NAMALWA (cell line): Measurements from ENCODE around the gene ADSS2.
A peak's percentile ranks its signal among the peaks of the same experiment; 100 is the strongest.
"Not testable (repeated sequence)": the region's sequence is repeated elsewhere in the genome, so short reads cannot be mapped to it uniquely, and the experiment has no call there.

Experiments
- DNase-seq: peaks from one replicate; pipeline ENCODE4 v3.0.0-alpha.2; 2015; ENCODE audit warnings: low spot score

ADSS2 gene

DNA sequence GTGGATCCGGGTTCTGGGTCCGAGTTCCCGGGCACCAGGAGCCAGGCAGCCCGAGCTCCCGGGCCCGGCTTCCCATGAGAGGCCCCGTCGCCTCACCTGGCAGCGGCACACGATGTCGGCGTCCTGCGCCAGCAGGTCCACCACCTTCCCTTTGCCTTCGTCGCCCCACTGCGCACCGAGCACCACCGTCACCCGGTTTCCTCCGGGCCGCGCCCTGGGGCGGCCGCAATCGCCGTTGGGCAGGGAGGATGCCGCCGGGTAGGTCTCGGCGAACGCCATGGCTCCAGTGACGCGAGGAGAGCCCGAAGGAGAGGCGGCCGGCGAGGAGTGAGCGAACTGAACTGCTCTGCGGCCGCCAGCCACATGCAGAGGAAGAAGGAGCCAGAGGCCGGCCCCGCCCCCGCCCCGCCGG lies at the start of gene ADSS2:
Gene ADSS2, minus strand, starts transcription at position 371 of the 412 bp plus-strand sequence. Its CDS starts 92 bp downstream, at position 279.
- DNase-seq: no peak

DNA sequence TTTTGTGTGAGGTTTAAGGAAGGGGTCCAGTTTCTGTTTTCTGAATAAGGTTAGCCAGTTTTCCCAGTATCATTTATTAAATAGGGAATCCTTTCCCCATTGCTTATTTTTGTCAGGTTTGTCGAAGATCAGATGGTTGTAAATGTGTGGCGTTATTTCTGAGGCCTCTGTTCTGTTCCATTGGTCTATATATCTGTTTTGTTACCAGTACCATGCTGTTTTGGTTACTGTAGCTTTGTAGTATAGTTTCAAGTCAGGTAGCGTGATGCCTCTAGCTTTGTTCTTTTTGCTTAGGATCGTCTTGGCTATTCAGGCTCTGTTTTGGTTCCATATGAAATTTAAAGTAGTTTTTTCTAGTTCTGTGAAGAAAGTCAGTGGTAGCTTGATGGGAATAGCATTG lies 48.8 kb upstream of the ADSS2 start:
- DNase-seq: not testable (repeated sequence)

DNA sequence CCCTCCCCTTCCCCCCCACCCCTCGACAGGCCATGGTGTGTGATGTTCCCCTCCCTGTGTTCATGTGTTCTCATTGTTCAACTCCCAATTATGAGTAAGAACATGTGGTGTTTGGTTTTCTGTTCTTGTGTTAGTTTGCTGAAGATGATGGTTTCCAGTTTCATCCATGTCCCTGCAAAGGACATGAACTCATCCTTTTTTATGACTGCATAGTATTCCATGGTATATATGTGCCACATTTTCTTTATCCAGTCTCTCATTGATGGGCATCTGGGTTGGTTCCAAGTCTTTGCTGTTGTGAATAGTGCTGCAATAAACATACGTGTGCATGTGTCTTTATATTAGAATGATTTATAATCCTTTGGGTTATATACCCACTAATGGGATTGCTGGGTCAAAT lies 47.8 kb upstream of the ADSS2 start:
- DNase-seq: not testable (repeated sequence)

DNA sequence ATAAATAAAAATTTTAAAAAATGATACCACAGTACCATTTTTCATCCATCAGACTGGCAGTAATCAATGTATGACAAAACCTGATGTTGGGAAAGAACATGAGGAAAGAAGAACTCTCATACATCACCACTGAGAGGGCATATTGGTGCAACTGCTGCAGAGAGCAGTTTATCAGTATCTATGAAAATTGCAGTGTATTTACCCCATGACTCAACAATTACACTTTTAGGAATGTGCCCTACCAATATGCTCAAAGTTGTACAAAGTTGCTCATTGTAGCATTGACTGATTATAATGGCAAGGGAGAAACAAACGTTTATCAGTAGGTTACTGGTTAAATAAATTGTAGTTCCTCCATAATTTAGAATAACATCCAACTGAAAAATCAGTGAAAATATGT lies 46.1 kb upstream of the ADSS2 start:
- no peak for DNase-seq

GRCh38 chr1:244496186-244496585 lies 44.5 kb upstream of the ADSS2 start:
- DNase-seq: no peak

DNA sequence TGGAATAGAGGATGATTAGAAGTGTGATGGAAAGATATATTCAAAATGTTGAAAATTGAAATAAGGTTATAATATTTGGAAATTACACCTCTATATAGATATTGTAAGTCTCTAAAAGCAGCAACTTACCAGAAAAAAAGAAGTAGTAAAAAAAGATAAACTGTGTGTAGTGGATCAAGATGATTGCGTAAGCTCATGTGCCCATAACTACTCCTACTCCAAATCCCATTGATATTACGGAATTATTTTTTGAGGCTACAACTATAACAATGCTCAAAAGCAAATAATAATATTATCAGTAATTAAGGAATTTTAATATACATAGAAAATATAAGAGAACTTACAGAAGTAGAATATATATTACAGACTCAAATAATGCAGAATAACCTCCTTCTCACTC lies 42.9 kb upstream of the ADSS2 start:
- DNase-seq: no peak

DNA sequence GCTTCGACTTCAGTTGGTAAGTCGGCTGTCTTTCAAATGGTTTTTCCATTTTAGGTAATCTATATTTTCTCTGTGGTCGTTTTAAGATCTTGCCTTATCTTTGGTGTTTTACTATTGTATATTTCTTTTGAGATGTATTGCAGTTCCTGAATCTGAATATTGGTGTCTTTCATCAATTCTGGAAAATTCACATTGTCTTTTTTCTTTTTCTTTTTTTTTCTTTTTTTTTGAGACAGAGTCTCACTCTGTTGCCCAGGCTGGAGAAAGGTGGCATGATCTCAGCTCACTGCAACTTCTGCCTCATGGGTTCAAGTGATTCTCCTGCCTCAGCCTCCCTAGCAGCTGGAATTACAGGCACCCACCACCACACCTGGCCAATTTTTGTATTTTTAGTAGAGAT lies 33.3 kb upstream of the ADSS2 start:
- not testable (repeated sequence) for DNase-seq

- no peak for DNase-seq
These were observed 21.4 kb upstream of the ADSS2 start for GRCh38 chr1:244473059-244473605.

- DNase-seq: no peak
These were observed 15.0 kb upstream of the ADSS2 start for GRCh38 chr1:244466724-244467123.

GRCh38 chr1:244461245-244462071 lies 9.7 kb upstream of the ADSS2 start, which contains the start of gene CATSPERE:
TSS of gene CATSPERE (plus strand) at chr1:244461273. CDS start at chr1:244461430, 157 bp downstream.
- DNase-seq: peak; percentile 83

DNA sequence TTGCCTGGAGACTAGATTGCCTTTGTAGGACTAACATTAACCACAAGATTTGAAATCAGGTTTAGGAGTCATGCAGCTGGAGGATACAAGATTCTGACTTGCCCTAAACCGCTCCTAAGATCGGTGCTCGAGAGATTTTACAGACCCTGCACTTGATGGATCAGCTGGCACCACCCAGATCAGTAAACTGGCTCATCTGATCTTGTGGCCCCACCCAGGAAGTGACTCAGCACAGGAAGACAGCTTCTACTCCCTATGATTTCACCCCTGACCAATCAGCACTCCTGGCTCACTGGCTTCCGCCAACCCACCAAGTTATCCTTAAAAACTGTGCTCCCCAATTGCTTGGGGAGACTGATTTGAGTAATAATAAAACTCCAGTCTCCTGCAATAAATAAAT lies 8.5 kb upstream of the ADSS2 start:
- DNase-seq: peak; percentile 38

DNA sequence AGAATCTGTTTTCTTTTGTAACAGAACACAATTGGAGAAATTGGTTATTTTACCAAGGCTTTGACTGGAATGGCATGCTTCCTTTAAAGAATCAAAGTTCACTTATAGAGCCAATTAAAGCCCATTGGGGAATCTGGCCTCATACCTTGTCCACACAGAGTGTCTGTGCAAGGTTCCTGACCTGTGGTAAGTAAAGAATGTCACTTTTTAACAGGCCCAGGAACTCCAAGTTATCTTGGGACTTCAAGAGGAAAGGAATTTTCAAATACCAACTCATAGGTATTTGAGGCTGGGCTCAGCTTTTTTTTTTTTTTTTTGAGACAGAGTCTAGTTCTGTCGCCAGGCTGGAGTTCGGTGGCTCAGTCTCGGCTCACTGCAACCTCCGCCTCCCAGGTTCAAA lies 7.1 kb upstream of the ADSS2 start:
- no peak for DNase-seq

DNA sequence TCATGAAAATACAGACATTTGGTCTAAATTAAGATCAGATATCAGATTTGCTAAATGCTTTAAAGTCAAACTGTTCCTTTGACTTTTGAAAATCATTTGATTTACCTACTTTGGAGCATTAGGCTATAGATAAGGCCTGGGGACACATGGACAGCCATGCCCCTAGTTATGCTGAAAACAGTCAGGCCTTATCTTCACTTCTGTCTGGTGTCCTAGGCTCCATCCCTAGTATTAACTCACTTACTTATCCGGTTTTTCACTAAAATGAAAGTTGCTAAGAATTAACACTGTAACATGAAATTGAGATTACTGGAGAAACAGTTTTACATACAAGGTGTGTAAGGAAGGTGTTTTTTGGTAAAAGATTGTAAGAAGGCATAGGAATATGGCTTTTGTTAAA lies 4.9 kb upstream of the ADSS2 start:
- no peak for DNase-seq

- DNase-seq: no peak
These were observed 2.7 kb upstream of the ADSS2 start for GRCh38 chr1:244454412-244454811.

GRCh38 chr1:244451951-244452795 lies 464 bp upstream of the ADSS2 start:
- peak; percentile 99 for DNase-seq

GRCh38 chr1:244450597-244451538 lies 841 bp downstream of the ADSS2 start:
- DNase-seq: peak; percentile 70

- no peak for DNase-seq
These were observed 1.7 kb downstream of the ADSS2 start for GRCh38 chr1:244449936-244450508.

- DNase-seq: no peak
These were observed 3.3 kb downstream of the ADSS2 start for GRCh38 chr1:244448279-244449036.

DNA sequence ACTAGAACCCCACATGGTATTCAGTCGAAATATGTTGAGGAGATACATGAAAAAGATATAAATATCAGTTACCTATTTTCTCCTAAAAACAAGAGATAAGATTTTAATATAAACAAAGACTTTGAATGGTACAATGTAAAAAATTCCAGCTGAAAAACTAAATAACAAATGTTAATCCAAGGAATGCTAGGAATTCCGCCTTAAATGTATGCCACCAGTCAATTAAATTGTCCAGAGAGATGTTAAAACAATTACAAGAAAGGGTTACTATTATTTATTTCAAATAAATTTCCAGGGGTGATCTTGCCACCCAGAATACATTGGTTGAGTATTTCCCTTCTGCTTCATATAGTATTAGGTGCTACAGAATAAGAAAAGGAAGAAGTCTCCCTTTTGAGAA lies 4.2 kb downstream of the ADSS2 start:
- no peak for DNase-seq

DNA sequence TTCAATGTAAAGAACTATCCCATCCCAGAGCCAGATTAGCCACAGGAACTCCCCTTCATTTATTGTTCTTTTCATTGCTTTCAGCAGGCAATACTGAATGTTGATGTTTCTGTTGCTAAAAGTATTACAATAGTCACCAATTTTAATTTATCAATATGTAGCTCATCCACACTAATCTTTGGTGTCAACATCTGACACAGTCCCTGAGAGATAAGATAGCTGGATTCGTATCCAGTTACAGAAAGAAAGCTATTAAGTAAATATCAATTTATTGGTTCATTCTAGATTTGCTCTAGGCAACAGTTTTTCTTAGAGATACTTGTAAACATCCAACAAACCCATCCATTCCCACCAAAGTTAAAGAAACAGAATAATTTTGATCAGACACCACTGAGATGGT lies 4.7 kb downstream of the ADSS2 start:
- no peak for DNase-seq
